Left lobe of liver (tissue), 2 donors: ENCODE data around the gene CPLX1. TPM values are rescaled to one million over a fixed set of nuclear protein-coding genes. Genes with fewer than 3 reads are reported as not detected.

Source experiments
- ATAC-seq: fragments of 200-7000 bp; cut with Tn5 transposase; one replicate; pipeline ENCODE4 v1.9.1; 2020; ENCODE audit warnings: mild to moderate bottlenecking, moderate library complexity
- DNase-seq: peaks from one replicate; pipeline ENCODE4 v3.0.0-alpha.2; 2020; ENCODE audit warnings: low spot score
- total RNA-seq: library from RNA; stranded (reverse); gene quantifications from one replicate; pipeline ENCODE4 v1.2.1, GENCODE V29; 2021
- donor health status: DM: no; HTN: no; CAD: no; lungs with moderate emphysema.
- donor health status: DM: no; HTN: yes; CAD: no.

Gene CPLX1
- 1.5 TPM for total RNA-seq

GRCh38 chr4:825971-826330, at the start of gene CPLX1:
CPLX1 (minus strand) TSS chr4:826129; CDS start chr4:824522, 1,607 bp downstream.
- ATAC-seq (peak; percentile 57), DNase-seq (no peak)

DNA sequence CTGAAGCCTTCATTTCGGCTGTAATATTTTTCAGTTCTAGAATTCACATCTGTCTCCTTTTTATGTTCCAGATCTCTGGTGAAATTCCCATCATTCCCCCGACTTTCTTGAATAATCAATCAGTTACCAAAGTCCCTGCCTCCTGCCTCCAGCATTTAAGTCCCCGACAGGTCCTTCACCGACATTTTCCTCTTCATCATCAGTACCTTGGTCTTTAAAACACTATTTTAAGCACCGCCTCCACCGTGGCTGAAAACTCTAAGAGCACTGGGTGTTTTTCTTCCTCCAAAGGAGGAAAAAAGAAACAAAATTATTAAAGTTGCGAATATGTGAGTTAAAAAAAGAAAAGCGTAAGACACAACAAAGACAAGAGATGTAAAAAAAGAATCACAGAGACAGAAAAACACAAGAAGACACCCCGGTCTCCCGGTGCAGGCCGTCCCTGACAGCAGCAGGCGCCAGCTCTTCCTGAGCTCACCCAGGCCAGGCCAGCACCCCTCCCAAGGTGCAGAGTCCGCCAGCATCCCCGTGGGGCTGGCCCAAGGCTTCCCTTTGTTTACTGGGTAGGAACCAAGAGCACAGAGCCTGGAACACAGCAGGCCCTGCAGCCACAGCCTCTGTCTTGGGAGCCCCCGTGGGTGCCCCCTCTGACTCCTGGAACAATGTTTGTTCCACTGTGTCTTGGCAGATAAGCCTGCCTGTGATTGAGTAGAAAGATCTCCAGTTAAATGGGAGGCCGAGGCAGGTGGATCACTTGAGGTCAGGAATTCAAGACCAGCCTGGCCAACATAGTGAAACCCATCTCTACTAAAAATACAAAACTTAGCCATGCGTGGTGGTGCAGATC, 49.3 kb upstream of the CPLX1 start:
- ATAC-seq = peak; percentile 37
- DNase-seq = no peak

- DNase-seq (no peak), ATAC-seq (no peak)
These were observed 48.1 kb upstream of the CPLX1 start for GRCh38 chr4:874056-874455.

GRCh38 chr4:872241-872981, 46.5 kb upstream of the CPLX1 start:
- ATAC-seq = peak; percentile 8

GRCh38 chr4:871484-871883, 45.6 kb upstream of the CPLX1 start:
- ATAC-seq (no peak), DNase-seq (no peak)

More at GRCh38 chr4:872241-872981, 46.5 kb upstream of the CPLX1 start:
- no peak for DNase-seq

- no peak for DNase-seq
- ATAC-seq = no peak
These were observed 45.0 kb upstream of the CPLX1 start for GRCh38 chr4:870951-871350.

DNA sequence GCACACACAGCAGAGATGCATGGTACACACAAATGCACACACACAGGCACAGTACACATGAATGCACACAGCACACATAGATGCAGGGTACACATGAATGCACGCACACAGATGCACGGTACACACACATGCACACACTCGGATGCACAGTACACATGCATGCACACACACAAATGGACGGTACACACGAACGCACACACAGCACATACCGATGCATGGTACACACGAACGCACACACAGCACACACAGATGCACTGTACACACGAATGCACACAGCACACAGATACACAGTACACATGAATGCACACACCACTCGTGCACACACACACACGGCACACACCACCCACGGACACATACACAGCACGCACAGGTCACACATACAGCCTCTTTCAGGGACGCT, 43.8 kb upstream of the CPLX1 start:
- DNase-seq (no peak), ATAC-seq (no peak)

- DNase-seq (no peak), ATAC-seq (no peak)
These were observed 42.5 kb upstream of the CPLX1 start for GRCh38 chr4:868421-868820.

DNA sequence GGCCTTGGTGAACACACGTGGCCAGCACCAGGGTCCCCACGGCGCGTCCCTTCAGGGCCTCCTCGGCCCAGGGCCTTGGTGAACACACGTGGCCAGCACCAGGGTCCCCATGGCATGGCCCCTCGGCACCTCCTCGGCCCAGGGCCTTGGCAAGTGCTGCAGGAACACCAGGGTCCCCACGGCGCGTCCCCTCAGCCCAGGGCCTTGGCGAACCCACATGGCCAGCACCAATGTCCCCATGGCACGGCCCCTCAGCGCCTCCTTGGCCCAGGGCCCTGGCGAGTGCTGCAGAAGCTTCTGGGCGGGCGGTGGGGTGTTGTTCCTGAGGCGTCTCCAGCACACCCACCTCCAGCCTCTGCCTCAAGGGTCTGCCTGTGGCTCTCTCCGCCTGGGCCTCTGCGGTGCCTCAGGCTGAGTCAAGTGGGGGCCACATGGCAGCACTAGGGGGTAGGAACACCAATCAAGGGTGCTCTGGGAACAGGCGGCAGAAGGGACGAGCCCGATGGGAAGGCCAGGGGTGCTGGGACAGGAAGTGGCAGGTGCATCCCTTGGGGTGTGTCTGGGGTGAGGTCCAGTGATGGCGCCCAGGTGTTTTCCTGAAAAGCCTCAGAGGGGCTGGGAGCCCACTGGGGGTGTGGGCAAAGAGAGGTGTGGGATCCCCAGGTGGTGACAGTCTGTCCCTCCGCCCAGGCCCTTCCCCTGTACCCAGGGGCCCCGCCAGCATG, 41.8 kb upstream of the CPLX1 start:
- DNase-seq (no peak), ATAC-seq (no peak)

DNA sequence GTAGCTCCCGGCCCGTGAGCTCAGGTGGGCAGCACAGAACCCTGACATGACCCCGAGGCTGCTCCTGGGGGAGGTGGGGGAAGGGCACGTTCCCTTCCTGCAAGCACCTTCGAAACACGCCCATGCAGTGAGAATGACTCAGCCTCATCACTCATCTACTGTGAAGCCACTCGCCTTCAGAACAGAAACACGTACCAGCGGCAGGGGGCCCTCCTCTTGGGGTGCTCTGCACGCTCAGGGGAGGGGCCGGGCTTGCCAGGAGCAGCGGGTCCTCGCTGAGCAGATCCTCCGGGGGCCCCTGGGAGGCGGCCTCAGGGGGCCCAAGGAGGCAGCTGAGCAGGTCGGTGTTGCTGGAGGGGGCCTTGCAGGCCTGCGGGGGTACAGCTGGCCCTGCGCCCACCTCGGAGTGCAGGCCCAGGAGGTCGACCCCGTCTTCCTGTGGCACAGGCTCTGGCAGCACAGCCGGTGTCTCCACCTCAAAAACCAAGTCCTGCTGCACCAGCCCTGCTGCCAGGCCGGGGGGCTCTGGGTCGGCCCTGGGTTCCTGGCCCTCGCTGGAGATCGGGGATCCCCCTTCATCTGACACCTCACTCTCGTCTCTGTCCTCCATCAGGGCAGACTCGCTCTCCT, 40.9 kb upstream of the CPLX1 start:
- DNase-seq (no peak), ATAC-seq (no peak)

GRCh38 chr4:866068-866760, 40.3 kb upstream of the CPLX1 start:
- ATAC-seq = peak; percentile 14
- no peak for DNase-seq

DNA sequence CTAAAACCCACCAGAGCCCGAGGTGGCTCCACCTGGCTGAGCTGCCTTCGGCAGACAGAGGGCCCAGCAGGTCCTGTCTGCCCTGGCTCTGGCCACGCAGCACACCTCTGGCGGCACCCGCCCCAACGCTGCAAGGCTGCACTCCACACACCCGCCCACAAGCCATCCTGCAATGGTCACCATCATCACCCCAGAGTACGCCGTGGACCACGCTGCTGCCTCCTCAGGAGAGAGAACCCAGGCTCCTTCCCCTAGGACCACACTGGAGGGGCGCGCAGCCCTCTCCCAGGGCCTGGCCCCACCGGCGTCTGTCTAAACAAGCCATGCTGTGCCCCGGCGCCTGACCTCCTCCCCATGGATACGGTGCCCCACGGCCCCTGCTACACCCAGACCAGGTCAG, 39.6 kb upstream of the CPLX1 start:
- ATAC-seq (no peak), DNase-seq (no peak)

GRCh38 chr4:865121-865465, 39.2 kb upstream of the CPLX1 start:
- ATAC-seq (no peak), DNase-seq (no peak)

- ATAC-seq = no peak
- no peak for DNase-seq
These were observed 38.7 kb upstream of the CPLX1 start for GRCh38 chr4:864456-865120.

DNA sequence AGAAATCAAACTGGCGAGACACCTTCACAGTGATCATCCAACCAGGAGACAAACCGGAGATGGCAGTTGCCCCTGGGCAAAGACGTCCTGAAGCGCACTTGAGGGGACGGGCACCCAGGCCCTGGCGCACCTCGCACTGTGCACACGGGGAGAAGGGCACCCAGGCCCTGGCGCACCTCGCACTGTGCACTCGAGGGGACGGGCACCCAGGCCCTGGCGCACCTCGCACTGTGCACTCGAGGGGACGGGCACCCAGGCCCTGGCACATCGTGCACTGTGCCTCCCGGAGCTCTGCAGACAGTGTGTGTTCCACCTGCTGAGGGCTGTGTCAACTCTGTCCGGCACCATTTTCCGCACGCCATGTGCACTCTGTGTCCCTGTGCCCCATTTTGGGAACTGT, 34.6 kb upstream of the CPLX1 start:
- DNase-seq (no peak), ATAC-seq (no peak)

DNA sequence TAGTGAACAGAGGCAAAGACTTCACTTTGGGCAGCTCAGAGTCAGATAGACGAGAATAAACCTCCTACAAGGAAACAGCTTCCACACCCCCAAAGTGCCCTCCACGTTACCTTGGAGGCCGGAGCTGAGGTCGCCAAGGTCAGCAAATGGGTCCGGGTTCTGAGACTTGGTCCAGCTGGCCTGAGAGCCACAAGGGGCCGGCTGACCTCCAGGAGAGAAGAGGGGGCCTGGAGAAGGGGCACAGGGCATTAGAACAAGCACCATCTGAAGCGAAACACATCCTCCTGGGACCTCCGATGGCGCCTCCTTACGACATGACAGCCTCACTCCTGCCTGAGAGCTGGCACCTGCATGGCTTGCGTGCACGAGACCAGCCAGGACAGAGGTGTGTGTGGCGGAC, 33.6 kb upstream of the CPLX1 start:
- DNase-seq = no peak
- no peak for ATAC-seq

DNA sequence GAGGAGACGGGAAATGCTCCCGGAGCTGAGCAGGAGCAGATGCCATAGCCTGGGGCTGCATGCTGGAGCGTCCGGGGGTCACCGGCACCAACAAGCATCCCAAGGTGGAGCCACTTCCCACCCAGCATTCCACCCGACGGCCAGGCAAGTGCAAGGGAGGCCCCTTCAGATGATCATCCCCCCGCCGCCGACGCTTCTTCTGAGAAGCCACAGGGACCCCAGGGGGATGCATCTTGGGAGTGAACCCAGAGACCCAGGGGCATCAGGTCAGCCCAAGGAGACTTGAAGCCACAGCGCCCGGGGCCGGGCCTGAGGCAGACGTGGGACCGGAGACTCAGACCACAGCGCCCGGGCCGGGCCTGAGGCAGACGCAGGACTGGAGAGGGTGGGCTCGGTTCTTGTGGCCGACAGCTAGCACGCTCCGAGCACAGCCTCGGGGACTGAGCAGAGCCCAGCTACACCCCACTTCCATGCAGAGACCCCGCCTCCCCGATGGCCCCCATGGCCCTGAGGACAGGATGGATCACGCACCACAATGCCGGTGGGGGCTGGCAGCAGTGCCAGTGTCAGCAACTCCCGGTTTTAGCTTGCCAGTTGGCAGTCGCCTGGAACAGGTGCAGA, 33.0 kb upstream of the CPLX1 start:
- DNase-seq = no peak
- ATAC-seq = no peak

DNA sequence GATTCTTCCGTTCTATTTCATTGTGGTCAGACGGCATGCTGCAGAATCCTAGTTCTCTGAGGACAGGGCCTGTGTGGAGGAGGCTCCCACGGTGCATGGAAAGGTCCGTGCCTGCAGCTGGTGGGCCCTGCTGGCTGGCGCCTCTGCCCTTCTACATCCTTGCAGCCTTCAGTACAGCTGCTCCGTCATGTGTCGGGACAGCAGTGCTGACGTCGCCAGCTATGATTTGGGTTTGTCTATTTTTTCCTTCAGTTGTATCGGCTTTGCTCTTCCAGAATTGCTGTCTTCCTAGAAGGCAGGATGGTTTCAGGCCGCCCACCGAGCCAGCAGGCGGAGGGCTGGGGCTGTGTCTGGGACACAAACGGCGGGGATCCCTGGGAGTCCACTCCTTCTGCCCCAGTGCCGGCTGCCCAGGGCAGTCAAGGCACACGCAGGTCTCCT, 32.1 kb upstream of the CPLX1 start:
- DNase-seq = no peak
- ATAC-seq = no peak

DNA sequence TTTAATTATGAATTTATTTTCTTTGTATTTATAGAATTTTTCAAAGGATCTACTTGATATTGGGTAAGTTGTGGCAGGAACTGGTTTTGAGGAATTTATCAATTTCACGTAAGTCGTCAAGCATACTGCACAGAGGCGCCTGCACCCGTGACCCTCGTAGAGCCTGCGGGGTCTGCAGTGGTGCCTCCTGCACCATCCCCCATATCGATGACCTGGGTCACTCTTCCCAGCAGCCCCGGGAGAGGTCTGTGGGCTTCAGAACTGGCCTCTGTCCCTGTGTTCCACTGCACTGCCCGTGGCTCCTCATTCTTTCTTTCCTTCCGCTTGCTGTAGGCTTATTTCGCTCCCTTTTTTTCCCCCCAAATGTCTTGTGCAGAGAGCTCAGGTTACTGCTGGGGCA, 31.5 kb upstream of the CPLX1 start:
- ATAC-seq (no peak), DNase-seq (no peak)
